HEK293 (cell line): ENCODE results near the gene LAG3.

Source experiments
- CTCF ChIA-PET: fragments of 350-600 bp; formaldehyde crosslinking; extraction: SDS; loops from one replicate; lab custom pipeline; 2021; ENCODE audit warnings: antibody characterized with exemption; lab: Yijun Ruan, JAX
- POLR2A ChIA-PET: fragments of 300-600 bp; formaldehyde crosslinking; extraction: SDS; loops from one replicate; lab custom pipeline; 2020; ENCODE audit warnings: antibody characterized with exemption, inconsistent platforms; lab: Yijun Ruan, JAX
- H3K27ac ChIP-seq: fragments of 200-500 bp; sonication (Bioruptor generic); 2 replicates; pipeline ENCODE4 v1.5.1; 2014; ENCODE audit warnings: low read depth, low read length, control low read depth, inconsistent platforms; ENCODE audit errors: extremely low read depth
- H3K36me3 ChIP-seq, 2 experiments: fragments of 200-500 bp in 1 of 2; sonication (Bioruptor generic) in 1 of 2; 1 replicate in 1 of 2; 2 replicates in 1 of 2; pipeline ENCODE4 v1.5.1; 2014 to 2017; ENCODE audit warnings: inconsistent platforms in 2 of 2, low read length in 2 of 2; ENCODE audit not compliant: control insufficient read depth in 2 of 2, insufficient read depth in 1 of 2
- H3K4me1 ChIP-seq: fragments of 200-500 bp; sonication (Bioruptor generic); 2 replicates; pipeline ENCODE4 v1.5.1; 2014; ENCODE audit warnings: mild to moderate bottlenecking, low read length, inconsistent platforms; ENCODE audit not compliant: control insufficient read depth, insufficient read depth
- H3K4me3 ChIP-seq: 2 replicates; pipeline ENCODE4 v1.5.1; 2011; ENCODE audit warnings: low read depth, mild to moderate bottlenecking, control low read depth, low read length, moderate library complexity
- H3K9me3 ChIP-seq: fragments of 200-500 bp; sonication (Bioruptor generic); 2 replicates; pipeline ENCODE4 v1.5.1; 2014; ENCODE audit warnings: low read depth, low read length, inconsistent platforms; ENCODE audit not compliant: control insufficient read depth, insufficient read depth
- GLI4 ChIP-seq: fragments of 450-650 bp; formaldehyde crosslinking; IDR thresholded peaks from 2 replicates; pipeline ENCODE4 v1.5.1; 2016; ENCODE audit warnings: missing biosample characterization, missing genetic modification characterization
- HOXD13 ChIP-seq: sonication (generic); formaldehyde crosslinking; IDR thresholded peaks from 2 replicates; pipeline ENCODE4 v1.8.0; 2022; ENCODE audit warnings: missing genetic modification reagents, borderline replicate concordance
- KLF10 ChIP-seq: fragments of 450-650 bp; IDR thresholded peaks from 2 replicates; pipeline ENCODE4 v1.5.1; 2018; ENCODE audit warnings: missing biosample characterization, mild to moderate bottlenecking, missing genetic modification characterization
- KLF8 ChIP-seq: fragments of 450-650 bp; formaldehyde crosslinking; IDR thresholded peaks from 2 replicates; pipeline ENCODE4 v1.5.1; 2016; ENCODE audit warnings: missing biosample characterization, missing genetic modification characterization
- MEIS1 ChIP-seq: sonication (generic); formaldehyde crosslinking; IDR thresholded peaks from 2 replicates; pipeline ENCODE4 v1.8.1; 2022; ENCODE audit warnings: missing genetic modification reagents, mild to moderate bottlenecking, borderline replicate concordance
- MYNN ChIP-seq: fragments of 450-650 bp; formaldehyde crosslinking; IDR thresholded peaks from 2 replicates; pipeline ENCODE4 v1.5.1; 2016; ENCODE audit warnings: missing biosample characterization, missing genetic modification characterization, borderline replicate concordance
- RBAK ChIP-seq: fragments of 450-650 bp; formaldehyde crosslinking; IDR thresholded peaks from 2 replicates; pipeline ENCODE4 v1.5.1; 2016; ENCODE audit warnings: missing biosample characterization, missing genetic modification characterization
- SP2 ChIP-seq: fragments of 450-650 bp; formaldehyde crosslinking; IDR thresholded peaks from 2 replicates; pipeline ENCODE4 v1.5.1; 2016; ENCODE audit warnings: missing biosample characterization, missing genetic modification characterization
- SP3 ChIP-seq: fragments of 450-650 bp; formaldehyde crosslinking; IDR thresholded peaks from 2 replicates; pipeline ENCODE4 v1.5.1; 2016; ENCODE audit warnings: missing biosample characterization, missing genetic modification characterization
- ZNF596 ChIP-seq: fragments of 450-650 bp; IDR thresholded peaks from 2 replicates; pipeline ENCODE4 v1.5.0; 2018; ENCODE audit warnings: missing biosample characterization, mild to moderate bottlenecking, missing genetic modification characterization, moderate library complexity
- ZNF629 ChIP-seq: fragments of 450-650 bp; formaldehyde crosslinking; IDR thresholded peaks from 2 replicates; pipeline ENCODE4 v1.5.1; 2017; ENCODE audit warnings: missing biosample characterization, missing genetic modification characterization
- ZNF785 ChIP-seq: fragments of 450-650 bp; formaldehyde crosslinking; IDR thresholded peaks from 2 replicates; pipeline ENCODE4 v1.5.1; 2016; ENCODE audit warnings: missing biosample characterization, missing genetic modification characterization
- ZNF830 ChIP-seq: fragments of 450-650 bp; IDR thresholded peaks from 2 replicates; pipeline ENCODE4 v1.5.0; 2018; ENCODE audit warnings: missing biosample characterization, missing genetic modification characterization, low read depth, mild to moderate bottlenecking, moderate library complexity
- ZSCAN30 ChIP-seq: fragments of 450-650 bp; IDR thresholded peaks from 2 replicates; pipeline ENCODE4 v1.5.1; 2018; ENCODE audit warnings: missing biosample characterization, mild to moderate bottlenecking, missing genetic modification characterization, moderate library complexity
- TF ChIP-seq, protein P1 (sequence below): fragments of 450-650 bp; formaldehyde crosslinking; IDR thresholded peaks from 2 replicates; pipeline ENCODE4 v1.5.1; 2016; ENCODE audit warnings: missing biosample characterization, missing genetic modification characterization
- TF ChIP-seq, protein P2 (sequence below): fragments of 450-650 bp; formaldehyde crosslinking; IDR thresholded peaks from 2 replicates; pipeline ENCODE4 v1.5.1; 2016; ENCODE audit warnings: missing biosample characterization, missing genetic modification characterization
- TF ChIP-seq, protein P3 (sequence below): fragments of 450-650 bp; formaldehyde crosslinking; IDR thresholded peaks from 2 replicates; pipeline ENCODE4 v1.5.1; 2017; ENCODE audit warnings: missing biosample characterization, missing genetic modification characterization
- TF ChIP-seq, protein P4 (sequence below): fragments of 450-650 bp; formaldehyde crosslinking; IDR thresholded peaks from 2 replicates; pipeline ENCODE4 v1.5.1; 2016; ENCODE audit warnings: missing biosample characterization, missing genetic modification characterization
- TF ChIP-seq, protein P5 (sequence below): fragments of 450-650 bp; formaldehyde crosslinking; IDR thresholded peaks from 2 replicates; pipeline ENCODE4; 2016; ENCODE audit warnings: missing biosample characterization, missing genetic modification characterization

LAG3 gene

DNA sequence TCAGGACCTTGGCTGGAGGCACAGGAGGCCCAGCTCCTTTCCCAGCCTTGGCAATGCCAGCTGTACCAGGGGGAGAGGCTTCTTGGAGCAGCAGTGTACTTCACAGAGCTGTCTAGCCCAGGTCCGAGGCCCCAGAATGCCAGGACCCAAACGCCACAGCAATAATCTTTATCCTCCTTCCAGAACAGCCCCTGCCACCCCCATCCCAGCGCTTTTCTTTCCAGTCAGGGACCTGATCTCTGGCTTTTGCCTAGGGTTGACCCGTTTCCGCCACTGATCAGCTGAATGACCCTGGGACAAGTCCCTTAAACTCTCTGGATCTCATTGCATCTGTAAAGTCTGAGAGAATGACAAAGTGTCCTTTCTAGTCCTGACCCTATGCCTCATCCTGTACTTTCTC lies 5.1 kb downstream of the LAG3 start:
- no peak overlapping the region for H3K4me3 ChIP-seq
- no peaks in the 10 kb centered on the region for H3K9me3 ChIP-seq
- H3K4me1 ChIP-seq: peaks cover 7% of the 10 kb centered on the region
- no peak overlapping the region for H3K27ac ChIP-seq
- ChIA-PET CTCF (interaction anchor here (0.5 to 7.6 kb wide), 7 partner anchors 10 to 321 kb away, joined by 3 to 93 read pairs (median 4); partner anchors contain the start of genes MLF2 and PTMS), POLR2A (interaction anchor here (0.5 to 3.0 kb wide), 4 partner anchors 11 to 61 kb away, joined by 3 to 24 read pairs (median 13); partner anchors contain the start of genes MLF2 and PTMS)
- H3K36me3 ChIP-seq: no peaks in the 10 kb centered on the region
- TF ChIP-seq ZNF785 (tag by site-specific recombination) (no peak), ZNF629 (tag by site-specific recombination) (no peak), KLF8 (tag by site-specific recombination) (no peak), RBAK (tag by site-specific recombination) (no peak), ZNF830 (tag by site-specific recombination) (no peak), SP2 (tag by site-specific recombination) (no peak), MEIS1 (CRISPR knock-in tag) (no peak), GLI4 (tag by site-specific recombination) (no peak), HOXD13 (no peak), KLF10 (tag by site-specific recombination) (no peak), MYNN (no peak), ZSCAN30 (tag by site-specific recombination) (no peak)
- TF ChIP-seq, protein P1, sequence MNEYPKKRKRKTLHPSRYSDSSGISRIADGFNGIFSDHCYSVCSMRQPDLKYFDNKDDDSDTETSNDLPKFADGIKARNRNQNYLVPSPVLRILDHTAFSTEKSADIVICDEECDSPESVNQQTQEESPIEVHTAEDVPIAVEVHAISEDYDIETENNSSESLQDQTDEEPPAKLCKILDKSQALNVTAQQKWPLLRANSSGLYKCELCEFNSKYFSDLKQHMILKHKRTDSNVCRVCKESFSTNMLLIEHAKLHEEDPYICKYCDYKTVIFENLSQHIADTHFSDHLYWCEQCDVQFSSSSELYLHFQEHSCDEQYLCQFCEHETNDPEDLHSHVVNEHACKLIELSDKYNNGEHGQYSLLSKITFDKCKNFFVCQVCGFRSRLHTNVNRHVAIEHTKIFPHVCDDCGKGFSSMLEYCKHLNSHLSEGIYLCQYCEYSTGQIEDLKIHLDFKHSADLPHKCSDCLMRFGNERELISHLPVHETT (tag by site-specific recombination): no peak
- TF ChIP-seq, protein P2, sequence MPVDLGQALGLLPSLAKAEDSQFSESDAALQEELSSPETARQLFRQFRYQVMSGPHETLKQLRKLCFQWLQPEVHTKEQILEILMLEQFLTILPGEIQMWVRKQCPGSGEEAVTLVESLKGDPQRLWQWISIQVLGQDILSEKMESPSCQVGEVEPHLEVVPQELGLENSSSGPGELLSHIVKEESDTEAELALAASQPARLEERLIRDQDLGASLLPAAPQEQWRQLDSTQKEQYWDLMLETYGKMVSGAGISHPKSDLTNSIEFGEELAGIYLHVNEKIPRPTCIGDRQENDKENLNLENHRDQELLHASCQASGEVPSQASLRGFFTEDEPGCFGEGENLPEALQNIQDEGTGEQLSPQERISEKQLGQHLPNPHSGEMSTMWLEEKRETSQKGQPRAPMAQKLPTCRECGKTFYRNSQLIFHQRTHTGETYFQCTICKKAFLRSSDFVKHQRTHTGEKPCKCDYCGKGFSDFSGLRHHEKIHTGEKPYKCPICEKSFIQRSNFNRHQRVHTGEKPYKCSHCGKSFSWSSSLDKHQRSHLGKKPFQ: no peak

DNA sequence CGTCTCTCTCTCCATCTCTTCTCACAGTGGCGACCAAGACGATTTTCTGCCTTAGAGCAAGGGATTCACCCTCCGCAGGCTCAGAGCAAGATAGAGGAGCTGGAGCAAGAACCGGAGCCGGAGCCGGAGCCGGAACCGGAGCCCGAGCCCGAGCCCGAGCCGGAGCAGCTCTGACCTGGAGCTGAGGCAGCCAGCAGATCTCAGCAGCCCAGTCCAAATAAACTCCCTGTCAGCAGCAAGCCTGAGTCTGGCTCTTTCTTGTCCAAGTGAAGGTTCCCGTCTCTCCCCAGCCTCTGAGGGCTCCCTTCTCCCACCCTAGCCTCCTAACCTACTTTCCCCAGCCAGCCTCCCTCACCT lies 5.9 kb downstream of the LAG3 start:
- ChIA-PET POLR2A (interaction anchor here (1.0 to 3.0 kb wide), 4 partner anchors 9 to 54 kb away, joined by 3 to 24 read pairs (median 12); partner anchors contain the start of genes COPS7A, MLF2 and PTMS), CTCF (interaction anchor here (0.7 to 7.6 kb wide), 13 partner anchors 11 to 166 kb away, joined by 3 to 93 read pairs (median 4); partner anchors contain the start of genes C12orf57, CD4, MLF2 and PTMS)
- H3K27ac ChIP-seq: peak overlapping the region; percentile 24; the same call in 1 of the 2 replicates
- H3K36me3 ChIP-seq: no peaks in the 10 kb centered on the region
- no peaks in the 10 kb centered on the region for H3K9me3 ChIP-seq
- H3K4me3 ChIP-seq: no peak overlapping the region
- H3K4me1 ChIP-seq: peaks cover 7% of the 10 kb centered on the region
- 0 out of 2 replicates have a peak, but pooled peaks have one; percentile 11 for TF ChIP-seq ZNF596 (tag by site-specific recombination)
- TF ChIP-seq, protein P3, sequence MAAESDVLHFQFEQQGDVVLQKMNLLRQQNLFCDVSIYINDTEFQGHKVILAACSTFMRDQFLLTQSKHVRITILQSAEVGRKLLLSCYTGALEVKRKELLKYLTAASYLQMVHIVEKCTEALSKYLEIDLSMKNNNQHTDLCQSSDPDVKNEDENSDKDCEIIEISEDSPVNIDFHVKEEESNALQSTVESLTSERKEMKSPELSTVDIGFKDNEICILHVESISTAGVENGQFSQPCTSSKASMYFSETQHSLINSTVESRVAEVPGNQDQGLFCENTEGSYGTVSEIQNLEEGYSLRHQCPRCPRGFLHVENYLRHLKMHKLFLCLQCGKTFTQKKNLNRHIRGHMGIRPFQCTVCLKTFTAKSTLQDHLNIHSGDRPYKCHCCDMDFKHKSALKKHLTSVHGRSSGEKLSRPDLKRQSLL (tag by site-specific recombination): peak; percentile 100
- TF ChIP-seq, protein P4, sequence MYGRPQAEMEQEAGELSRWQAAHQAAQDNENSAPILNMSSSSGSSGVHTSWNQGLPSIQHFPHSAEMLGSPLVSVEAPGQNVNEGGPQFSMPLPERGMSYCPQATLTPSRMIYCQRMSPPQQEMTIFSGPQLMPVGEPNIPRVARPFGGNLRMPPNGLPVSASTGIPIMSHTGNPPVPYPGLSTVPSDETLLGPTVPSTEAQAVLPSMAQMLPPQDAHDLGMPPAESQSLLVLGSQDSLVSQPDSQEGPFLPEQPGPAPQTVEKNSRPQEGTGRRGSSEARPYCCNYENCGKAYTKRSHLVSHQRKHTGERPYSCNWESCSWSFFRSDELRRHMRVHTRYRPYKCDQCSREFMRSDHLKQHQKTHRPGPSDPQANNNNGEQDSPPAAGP: peak; percentile 34; the same call in 1 of the 2 replicates
- TF ChIP-seq, protein P5, sequence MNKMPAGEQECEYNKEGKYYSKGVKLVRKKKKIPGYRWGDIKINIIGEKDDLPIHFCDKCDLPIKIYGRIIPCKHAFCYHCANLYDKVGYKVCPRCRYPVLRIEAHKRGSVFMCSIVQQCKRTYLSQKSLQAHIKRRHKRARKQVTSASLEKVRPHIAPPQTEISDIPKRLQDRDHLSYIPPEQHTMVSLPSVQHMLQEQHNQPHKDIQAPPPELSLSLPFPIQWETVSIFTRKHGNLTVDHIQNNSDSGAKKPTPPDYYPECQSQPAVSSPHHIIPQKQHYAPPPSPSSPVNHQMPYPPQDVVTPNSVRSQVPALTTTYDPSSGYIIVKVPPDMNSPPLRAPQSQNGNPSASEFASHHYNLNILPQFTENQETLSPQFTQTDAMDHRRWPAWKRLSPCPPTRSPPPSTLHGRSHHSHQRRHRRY (tag by site-specific recombination): no peak
- TF ChIP-seq SP3 (tag by site-specific recombination): no peak
